ENCODE results near the gene DGKZ.

GRCh38 chr11:46351148-46351547 is 3.9 kb downstream of the DGKZ start:
- no peak for TF ChIP-seq CTCF (IDR thresholded peaks at IDR 0.05)
- TF ChIP-seq POLR2A (IDR thresholded peaks at IDR 0.05): no peak
